UCSD-AML1 (cell line): Measurements from ENCODE around the gene ETFB.

ENCODE experiments used
- DNase-seq: peaks from one replicate; lab custom pipeline; 2025; ENCODE audit not compliant: unreplicated experiment; lab: John Stamatoyannopoulos, UW

Gene ETFB

DNA sequence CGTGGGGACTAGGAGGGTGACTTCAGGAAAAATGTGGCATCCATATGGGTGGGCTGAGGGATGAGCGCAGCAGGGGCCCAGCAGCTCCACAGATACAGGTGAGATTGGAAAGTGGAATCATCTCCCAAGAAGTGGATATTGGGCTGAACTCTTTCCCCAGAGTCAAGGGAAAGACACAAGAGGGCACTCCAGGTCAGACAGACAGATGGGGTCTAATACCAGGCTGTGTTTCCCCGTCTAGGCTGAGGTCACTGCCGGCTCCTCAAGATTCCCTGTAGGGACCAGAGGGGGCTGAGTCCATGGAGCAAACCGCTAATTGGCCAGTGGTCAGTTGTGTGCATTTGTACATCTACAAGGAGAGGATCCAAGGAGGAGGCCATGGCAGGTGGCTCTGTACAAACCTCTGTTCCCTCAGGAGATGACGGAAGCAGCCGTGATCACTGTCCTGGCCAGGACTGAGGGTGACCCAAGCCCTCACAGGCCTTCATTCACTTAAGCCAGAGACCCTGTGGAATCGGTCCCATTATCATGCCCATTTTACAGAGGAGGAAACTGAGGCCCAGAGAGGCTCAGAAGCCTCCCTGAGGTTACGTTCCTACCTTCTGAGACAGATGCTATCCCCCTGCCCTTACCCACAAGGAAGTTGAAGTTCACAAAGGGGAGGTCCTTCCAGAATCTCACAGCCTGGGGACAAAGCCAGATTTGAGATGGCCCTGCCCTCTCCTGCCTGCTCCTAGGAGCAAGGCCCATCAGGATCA lies 69.7 kb downstream of the ETFB start:
- DNase-seq, result no peak

DNA sequence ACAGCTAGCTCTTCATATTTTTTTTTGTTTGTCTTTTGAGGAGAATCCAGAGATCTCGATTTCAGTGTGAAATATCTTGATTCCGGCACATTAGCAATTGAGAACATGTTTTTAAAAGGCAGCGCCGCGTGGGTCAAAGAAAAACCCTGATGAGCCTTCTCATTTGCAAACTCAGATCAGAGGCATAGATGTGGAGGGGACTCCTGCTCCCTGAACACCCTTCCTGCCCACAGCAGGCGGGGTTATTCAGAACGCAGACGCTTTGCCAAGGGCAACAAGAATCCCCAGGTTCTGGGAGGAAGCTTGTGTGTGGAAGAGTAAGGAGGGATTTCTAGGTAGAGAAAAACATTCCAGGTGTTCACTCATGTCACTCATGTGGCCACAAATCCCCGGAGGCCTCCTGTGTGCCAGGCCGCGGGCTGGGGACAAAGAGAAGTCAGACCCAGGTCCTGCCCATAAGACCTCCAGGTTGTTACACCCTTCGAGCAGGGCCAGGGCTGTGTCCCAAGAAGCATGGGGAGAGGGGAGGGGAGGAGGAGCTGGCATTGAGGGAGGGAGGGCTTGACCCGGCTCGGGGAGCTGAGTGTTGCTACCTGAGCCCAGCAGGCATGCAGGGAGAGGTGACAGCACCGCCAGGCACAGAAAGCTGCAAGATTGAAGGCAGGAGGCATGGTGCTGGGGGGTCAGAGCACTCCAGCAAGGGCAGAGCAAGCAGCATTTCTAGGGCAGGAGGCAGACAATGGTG lies 70.6 kb downstream of the ETFB start:
- DNase-seq, result no peak
